ENCODE data around the gene USP24. TPM values are rescaled to one million over a fixed set of nuclear protein-coding genes. Genes with fewer than 3 reads are reported as not detected.

The USP24 gene
- total RNA-seq, 1 donor = 43.1 TPM

GRCh38 chr1:55051169-55051568 lies 164.0 kb downstream of the USP24 start:
- DNase-seq (ENCODE audit: insufficient read length, low spot score, missing footprints) = peak; percentile 59
- Histone ChIP-seq H3K4me3 (ENCODE audit: insufficient read depth, low read length) (no peak overlapping the region), H3K79me2 (ENCODE audit: insufficient read depth, low read length) (no peaks in the 10 kb centered on the region), H3K36me3 (ENCODE audit: insufficient read depth, low read length) (no peaks in the 10 kb centered on the region), H3K4me1 (ENCODE audit: insufficient read depth, low read length) (no peaks in the 10 kb centered on the region), H3K27ac (ENCODE audit: low read depth, low read length) (no peak overlapping the region), H3K9me3 (ENCODE audit: low read depth, low read length) (no peaks in the 10 kb centered on the region), H3K27me3 (ENCODE audit: insufficient read depth, low read length) (peaks cover 8% of the 10 kb centered on the region), H4K20me1 (ENCODE audit: insufficient read depth, low read length) (no peaks in the 10 kb centered on the region), H3K4me2 (ENCODE audit: insufficient read depth, low read length) (no peak overlapping the region), H2AFZ (ENCODE audit: low read length) (no peak overlapping the region)
- no peak for TF ChIP-seq CTCF (IDR thresholded peaks at IDR 0.05; ENCODE audit: extremely low read depth, low read depth, low read length)

- Histone ChIP-seq H4K20me1 (ENCODE audit: insufficient read depth, low read length) (no peaks in the 10 kb centered on the region), H3K27ac (ENCODE audit: low read depth, low read length) (no peak overlapping the region), H3K4me2 (ENCODE audit: insufficient read depth, low read length) (no peak overlapping the region), H2AFZ (ENCODE audit: low read length) (no peak overlapping the region), H3K9me3 (ENCODE audit: low read depth, low read length) (no peaks in the 10 kb centered on the region), H3K27me3 (ENCODE audit: insufficient read depth, low read length) (peaks cover 8% of the 10 kb centered on the region), H3K79me2 (ENCODE audit: insufficient read depth, low read length) (no peaks in the 10 kb centered on the region), H3K4me3 (ENCODE audit: insufficient read depth, low read length) (no peak overlapping the region), H3K36me3 (ENCODE audit: insufficient read depth, low read length) (no peaks in the 10 kb centered on the region), H3K4me1 (ENCODE audit: insufficient read depth, low read length) (no peaks in the 10 kb centered on the region)
- DNase-seq (ENCODE audit: insufficient read length, low spot score, missing footprints) = peak; percentile 95
- TF ChIP-seq CTCF (IDR thresholded peaks at IDR 0.05; ENCODE audit: extremely low read depth, low read depth, low read length) = no peak
Observed at GRCh38 chr1:55050283-55050682, 164.9 kb downstream of the USP24 start.

- Histone ChIP-seq H3K9me3 (ENCODE audit: low read depth, low read length) (no peaks in the 10 kb centered on the region), H2AFZ (ENCODE audit: low read length) (no peak overlapping the region), H4K20me1 (ENCODE audit: insufficient read depth, low read length) (no peaks in the 10 kb centered on the region), H3K36me3 (ENCODE audit: insufficient read depth, low read length) (no peaks in the 10 kb centered on the region), H3K79me2 (ENCODE audit: insufficient read depth, low read length) (no peaks in the 10 kb centered on the region), H3K27me3 (ENCODE audit: insufficient read depth, low read length) (peaks cover 8% of the 10 kb centered on the region), H3K4me2 (ENCODE audit: insufficient read depth, low read length) (no peak overlapping the region), H3K27ac (ENCODE audit: low read depth, low read length) (no peak overlapping the region), H3K4me3 (ENCODE audit: insufficient read depth, low read length) (no peak overlapping the region), H3K4me1 (ENCODE audit: insufficient read depth, low read length) (no peaks in the 10 kb centered on the region)
- DNase-seq (ENCODE audit: insufficient read length, low spot score, missing footprints) = peak; percentile 83
- TF ChIP-seq CTCF (IDR thresholded peaks at IDR 0.05; ENCODE audit: extremely low read depth, low read depth, low read length) = no peak
Observed at GRCh38 chr1:55049914-55050278, 165.3 kb downstream of the USP24 start.

- Histone ChIP-seq H3K27ac (ENCODE audit: low read depth, low read length) (no peak overlapping the region), H3K36me3 (ENCODE audit: insufficient read depth, low read length) (no peaks in the 10 kb centered on the region), H3K27me3 (ENCODE audit: insufficient read depth, low read length) (peaks cover 8% of the 10 kb centered on the region), H3K4me2 (ENCODE audit: insufficient read depth, low read length) (no peak overlapping the region), H3K4me3 (ENCODE audit: insufficient read depth, low read length) (no peak overlapping the region), H4K20me1 (ENCODE audit: insufficient read depth, low read length) (no peaks in the 10 kb centered on the region), H3K9me3 (ENCODE audit: low read depth, low read length) (no peaks in the 10 kb centered on the region), H3K79me2 (ENCODE audit: insufficient read depth, low read length) (no peaks in the 10 kb centered on the region), H3K4me1 (ENCODE audit: insufficient read depth, low read length) (no peaks in the 10 kb centered on the region), H2AFZ (ENCODE audit: low read length) (no peak overlapping the region)
- no peak for TF ChIP-seq CTCF (IDR thresholded peaks at IDR 0.05; ENCODE audit: extremely low read depth, low read depth, low read length)
- no peak for DNase-seq (ENCODE audit: insufficient read length, low spot score, missing footprints)
Observed at GRCh38 chr1:55049271-55049913, 165.8 kb downstream of the USP24 start.

Data from osteoblast (primary cell).